K562 (cell line): ENCODE results near the gene PRRT1. TPM values are rescaled to one million over a fixed set of nuclear protein-coding genes. Genes with fewer than 3 reads are reported as not detected.

Experiments used
- ATAC-seq: fragments of 200-7000 bp; cut with Tn5 transposase; 3 replicates; pipeline ENCODE4 v1.9.1; 2020; ENCODE audit warnings: moderate library complexity
- BruUV-seq: library from RNA; stranded (reverse); fragments of 400-500 nt; replicated peaks from 2 replicates; lab custom pipeline; 2021; lab: Mats Ljungman, UMichigan
- CTCF ChIA-PET: fragments of 300-600 bp; formaldehyde crosslinking; extraction: SDS; loops from one replicate; lab custom pipeline; 2021; ENCODE audit warnings: low intra/inter-chr PET ratio; lab: Yijun Ruan, JAX
- POLR2A ChIA-PET: fragments of 300-600, 350-650 bp; sonication (Branson Sonifier 250); formaldehyde crosslinking; extraction: SDS; loops from one replicate; lab custom pipeline; 2021; ENCODE audit warnings: antibody characterized with exemption, inconsistent platforms; lab: Yijun Ruan, JAX
- DNase-seq, 4 experiments: peaks; one replicate each; pipeline versions ENCODE4 v3.0.0 to v3.0.0-alpha.2; 2011 to 2018; ENCODE audit warnings: low spot score in 3 of 4, mixed read lengths in 3 of 4; ENCODE audit errors: extremely low read depth in 1 of 4
- FAIRE-seq: peaks from 2 replicates; lab custom pipeline; 2011; peaks lifted over from hg19 to GRCh38; lab: Jason Lieb, UNC
- H2AFZ ChIP-seq: 2 replicates; pipeline ENCODE4 v1.6.0; 2011; ENCODE audit warnings: low read depth, low read length, control low read depth, inconsistent platforms
- H3K27ac ChIP-seq: fragments of 200-600 bp; 3 replicates; pipeline ENCODE4 v1.8.0; 2011; ENCODE audit warnings: low read depth, mild to moderate bottlenecking, control low read depth, inconsistent platforms, low read length, moderate library complexity, mixed read lengths; ENCODE audit errors: extremely low read depth
- H3K27me3 ChIP-seq, 2 experiments: fragments of 300-600 bp in 1 of 2; 2 replicates in 1 of 2; 3 replicates in 1 of 2; pipeline versions ENCODE4 v1.6.0 to v1.8.0; 2011; ENCODE audit warnings: inconsistent platforms in 2 of 2, low read length in 2 of 2, mild to moderate bottlenecking in 1 of 2, mixed read lengths in 1 of 2, moderate library complexity in 1 of 2; ENCODE audit not compliant: control insufficient read depth in 2 of 2, insufficient read depth in 2 of 2
- H3K36me3 ChIP-seq: fragments of 300-600 bp; 3 replicates; pipeline ENCODE4 v1.8.0; 2011; ENCODE audit warnings: mild to moderate bottlenecking, low read length, inconsistent platforms; ENCODE audit not compliant: control insufficient read depth, insufficient read depth
- H3K4me1 ChIP-seq, 2 experiments: fragments of 200-600 bp in 1 of 2; replicated peaks in 1 of 2; 2 replicates in 1 of 2; 3 replicates in 1 of 2; pipeline versions ENCODE4 v1.5.1 to v1.8.0; 2011; ENCODE audit warnings: inconsistent platforms in 2 of 2, low read length in 2 of 2, mild to moderate bottlenecking in 1 of 2, mixed read lengths in 1 of 2, moderate library complexity in 1 of 2; ENCODE audit not compliant: control insufficient read depth in 2 of 2, insufficient read depth in 2 of 2
- H3K4me2 ChIP-seq: 2 replicates; pipeline ENCODE4 v1.6.1; 2011; ENCODE audit warnings: low read length, control low read depth, inconsistent platforms, mixed read lengths; ENCODE audit not compliant: insufficient read depth
- H3K4me3 ChIP-seq: fragments of 200-600 bp; sonication (generic), shearing (Covaris generic); 2 replicates; pipeline ENCODE4 v1.5.1; 2016; ENCODE audit warnings: control low read depth, inconsistent platforms
- H3K79me2 ChIP-seq: fragments of 200-600 bp; 3 replicates; pipeline ENCODE4 v1.8.0; 2011; ENCODE audit warnings: low read length, inconsistent platforms; ENCODE audit not compliant: control insufficient read depth, insufficient read depth
- H3K9ac ChIP-seq, 2 experiments: 2 replicates each; pipeline versions ENCODE4 v1.6.0 to v1.6.1; 2011; ENCODE audit warnings: low read depth in 2 of 2, low read length in 2 of 2, control low read depth in 1 of 2, inconsistent platforms in 1 of 2, mild to moderate bottlenecking in 1 of 2, mixed read lengths in 1 of 2; ENCODE audit not compliant: insufficient read depth in 1 of 2
- H3K9me1 ChIP-seq: one replicate; pipeline ENCODE4 v1.6.0; 2011; ENCODE audit warnings: inconsistent platforms, mild to moderate bottlenecking, low read length, moderate library complexity; ENCODE audit not compliant: control insufficient read depth, insufficient read depth
- H3K9me3 ChIP-seq: replicated peaks from 2 replicates; pipeline ENCODE4 v1.5.1; 2011; ENCODE audit warnings: low read depth, low read length, inconsistent platforms; ENCODE audit not compliant: control insufficient read depth, insufficient read depth
- H4K20me1 ChIP-seq: replicated peaks from 2 replicates; pipeline ENCODE4 v1.6.1; 2011; ENCODE audit warnings: low read length, inconsistent platforms, mixed read lengths; ENCODE audit not compliant: control insufficient read depth, insufficient read depth
- ARID1B ChIP-seq: fragments of 450-650 bp; IDR thresholded peaks from 2 replicates; pipeline ENCODE4 v1.6.1; 2016; ENCODE audit warnings: antibody characterized with exemption, mild to moderate bottlenecking, inconsistent platforms
- BRCA1 ChIP-seq, 2 experiments: fragments of 450-650 bp in 1 of 2; sonication (generic) in 1 of 2; formaldehyde crosslinking in 1 of 2; IDR thresholded peaks; 2 replicates each; pipeline versions ENCODE4 v1.5.0 to v1.6.1; 2017 to 2020; ENCODE audit warnings: mild to moderate bottlenecking in 1 of 2, missing genetic modification reagents in 1 of 2
- DACH1 ChIP-seq: fragments of 450-650 bp; IDR thresholded peaks from 2 replicates; pipeline ENCODE4 v1.6.1; 2018; ENCODE audit not compliant: partially characterized antibody
- ETV5 ChIP-seq: sonication (generic); formaldehyde crosslinking; IDR thresholded peaks from 2 replicates; pipeline ENCODE4 v1.4.0; 2020; ENCODE audit warnings: low read depth, mild to moderate bottlenecking, missing genetic modification reagents
- HMG20A ChIP-seq: fragments of 450-650 bp; formaldehyde crosslinking; conservative IDR thresholded peaks from 2 replicates; pipeline ENCODE4 v1.4.0; 2020; ENCODE audit warnings: mild to moderate bottlenecking, mixed read lengths
- LARP7 ChIP-seq: fragments of 450-650 bp; IDR thresholded peaks from 2 replicates; pipeline ENCODE4 v1.6.1; 2016
- NCOA1 ChIP-seq: fragments of 450-650 bp; IDR thresholded peaks from 2 replicates; pipeline ENCODE4 v1.6.1; 2016; ENCODE audit warnings: low read depth
- NFYB ChIP-seq: IDR thresholded peaks from 2 replicates; pipeline ENCODE4 v1.6.1; 2011; ENCODE audit warnings: mild to moderate bottlenecking, moderate library complexity; ENCODE audit not compliant: insufficient read length; ENCODE audit errors: extremely low read depth
- NUFIP1 ChIP-seq: fragments of 450-650 bp; IDR thresholded peaks from 2 replicates; pipeline ENCODE4 v1.6.1; 2018; ENCODE audit not compliant: partially characterized antibody
- POLR3A ChIP-seq: IDR thresholded peaks from 2 replicates; pipeline ENCODE4 v1.6.1; 2011; ENCODE audit warnings: borderline replicate concordance, mild to moderate bottlenecking, moderate library complexity; ENCODE audit not compliant: insufficient read length, insufficient read depth; ENCODE audit errors: extremely low read depth
- TBP ChIP-seq: optimal IDR thresholded peaks from 2 replicates; pipeline ENCODE3; 2011; ENCODE audit warnings: low read depth, low read length, improper control_type of control experiment
- ZBED1 ChIP-seq: IDR thresholded peaks from 2 replicates; pipeline ENCODE4 v1.6.1; 2014
- ZFX ChIP-seq: sonication (generic); formaldehyde crosslinking; IDR thresholded peaks from 2 replicates; pipeline ENCODE4 v1.8.0; 2022; ENCODE audit warnings: mild to moderate bottlenecking, missing genetic modification reagents, moderate library complexity
- ZNF140 ChIP-seq: fragments of 250-450 bp; sonication (Bioruptor Pico); IDR thresholded peaks from 2 replicates; pipeline ENCODE4 v1.8.0; 2021; ENCODE audit warnings: moderate library complexity, mild to moderate bottlenecking, inconsistent platforms
- ZNF184 ChIP-seq: sonication (generic); formaldehyde crosslinking; IDR thresholded peaks from 2 replicates; pipeline ENCODE4 v1.5.0; 2020; ENCODE audit warnings: missing genetic modification reagents
- ZNF253 ChIP-seq: fragments of 250-450 bp; sonication (Bioruptor Pico); conservative IDR thresholded peaks from 2 replicates; pipeline ENCODE4 v1.6.1; 2021; ENCODE audit warnings: mild to moderate bottlenecking
- ZNF324 ChIP-seq: fragments of 250-450 bp; sonication (Bioruptor Pico); IDR thresholded peaks from 2 replicates; pipeline ENCODE4 v1.4.0; 2020; ENCODE audit warnings: mild to moderate bottlenecking
- ZNF57 ChIP-seq: fragments of 450-650 bp; formaldehyde crosslinking; IDR thresholded peaks from 2 replicates; pipeline ENCODE4 v1.4.0; 2020; ENCODE audit warnings: mild to moderate bottlenecking, moderate library complexity
- WGBS: fragments of 100-300 bp; shearing (Covaris generic); methylation state at CpG from one replicate; pipeline ENCODE4 v1.1.6; 2016; ENCODE audit warnings: low coverage, mixed read lengths; ENCODE audit not compliant: insufficient coverage; ENCODE audit errors: missing lambda C conversion rate; 5-methylcytosine and 5-hydroxymethylcytosine counted together
- in situ Hi-C: fragments of 300-500 bp; cut with MboI; formaldehyde crosslinking; loops from 4 replicates; pipeline ENCODE4 v1.15.0; 2018; ENCODE audit warnings: inconsistent platforms, mixed read lengths
- intact Hi-C: fragments of 100-400 bp; cut with micrococcal nuclease; formaldehyde crosslinking; loops from 2 replicates; pipeline ENCODE4 v1.14.2; 2022
- polyA plus RNA-seq, 8 experiments: library from polyadenylated mRNA; depleted of rRNA in 4 of 8; stranded (reverse) in 5 of 8; unstranded in 3 of 8; fragments of >200 nt; fragmentation: Nextera tagmentation in 2 of 8; fragmentation: Illumina TruSeq in 1 of 8; extraction: Ambion mirVana in 2 of 8; extraction: Trizol in 1 of 8; gene quantifications; 2 replicates each; pipeline versions ENCODE4 v1.2.1 to v1.2.3, GENCODE V29; 2011 to 2014; ENCODE audit warnings: inconsistent platforms in 1 of 8, missing spikeins in 1 of 8
- total RNA-seq, 7 experiments: library from RNA; depleted of rRNA in 6 of 7; stranded (reverse); fragments of >200 nt in 6 of 7; fragmentation: Illumina TruSeq in 2 of 7; extraction: Trizol in 2 of 7; gene quantifications; 2 replicates each; pipeline versions ENCODE4 v1.2.1 to v1.2.3, GENCODE V29; 2011 to 2021; ENCODE audit warnings: low replicate concordance in 1 of 7
- TF ChIP-seq, protein P1 (sequence below): IDR thresholded peaks from 2 replicates; pipeline ENCODE4 v1.6.1; 2016; ENCODE audit warnings: missing genetic modification characterization, missing compliant biosample characterization
- TF ChIP-seq, protein P2 (sequence below): fragments of 450-650 bp; IDR thresholded peaks from 2 replicates; pipeline ENCODE4 v1.6.1; 2016; ENCODE audit warnings: antibody characterized with exemption
- TF ChIP-seq, protein P3 (sequence below): sonication (generic); formaldehyde crosslinking; IDR thresholded peaks from 2 replicates; pipeline ENCODE4 v1.9.0; 2022; ENCODE audit warnings: mild to moderate bottlenecking, missing genetic modification reagents
- TF ChIP-seq, protein P4 (sequence below): fragments of 250-450 bp; sonication (Bioruptor Pico); IDR thresholded peaks from 2 replicates; pipeline ENCODE4 v1.6.1; 2021; ENCODE audit warnings: mild to moderate bottlenecking

PRRT1 gene
- total and polyA plus RNA-seq, 9 of the 15 experiments (the other 6 are each of a cell fraction or from before 2014, with no cell fraction given): 0.14 to 3.5 (median 0.41) TPM

DNA sequence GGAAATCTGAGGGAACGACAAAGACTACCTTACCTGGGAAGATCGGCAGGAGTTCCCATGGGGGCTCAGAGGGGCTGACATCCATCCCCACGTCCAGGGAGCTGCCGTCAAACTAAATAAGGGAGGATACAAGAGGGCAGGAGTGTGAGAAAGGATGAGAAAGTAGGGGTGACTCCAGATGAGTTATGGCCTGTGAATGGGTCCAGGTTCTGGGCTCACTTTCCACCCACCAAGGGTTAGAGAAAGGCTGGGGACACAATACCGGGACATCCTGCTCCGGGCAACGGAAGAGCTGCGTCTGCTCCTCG lies 24.4 kb downstream of the PRRT1 start:
- intact Hi-C loops: no loop called here
- POLR2A ChIA-PET: interaction anchor here (0.8 to 3.9 kb wide), 7 partner anchors 9 to 77 kb away, joined by 3 to 20 read pairs (median 7); partner anchors contain the start of gene RNF5
- Histone ChIP-seq H3K4me2 (peak overlapping the region; percentile 99), H3K9me3 (no peaks in the 10 kb centered on the region), H3K9me1 (no peaks in the 10 kb centered on the region), H4K20me1 (no peaks in the 10 kb centered on the region), H3K27ac (peak overlapping the region; percentile 86), H3K36me3 (peaks cover 42% of the 10 kb centered on the region; the same call in 2 of the 3 replicates), H3K4me1 (peaks cover 30 to 32% of the 10 kb centered on the region in 2 experiments), H3K4me3 (peak overlapping the region; percentile 91), H3K79me2 (peaks cover 39% of the 10 kb centered on the region), H3K27me3 (no peaks in the 10 kb centered on the region), H3K9ac (peak overlapping the region; percentile 90 to 94), H2AFZ (peak overlapping the region; percentile 94; the same call in 1 of the 2 replicates)
- ATAC-seq (no peak), DNase-seq (no peak), FAIRE-seq (no peak)
- BruUV-seq: no TSS peak
- CTCF ChIA-PET: no interaction called here
- in situ Hi-C loops: no loop called here
- WGBS: 3% methylated on average over 9 of the region's 9 CpGs
- TF ChIP-seq ZNF324: no peak
- no peak for TF ChIP-seq POLR3A
- TF ChIP-seq ARID1B: no peak
- no peak for TF ChIP-seq ZNF57 (CRISPR knock-in tag)
- no peak for TF ChIP-seq TBP
- TF ChIP-seq ETV5 (CRISPR knock-in tag): 0 out of 2 replicates have a peak, but pooled peaks have one; percentile 4
- no peak for TF ChIP-seq NUFIP1
- TF ChIP-seq, protein P1, sequence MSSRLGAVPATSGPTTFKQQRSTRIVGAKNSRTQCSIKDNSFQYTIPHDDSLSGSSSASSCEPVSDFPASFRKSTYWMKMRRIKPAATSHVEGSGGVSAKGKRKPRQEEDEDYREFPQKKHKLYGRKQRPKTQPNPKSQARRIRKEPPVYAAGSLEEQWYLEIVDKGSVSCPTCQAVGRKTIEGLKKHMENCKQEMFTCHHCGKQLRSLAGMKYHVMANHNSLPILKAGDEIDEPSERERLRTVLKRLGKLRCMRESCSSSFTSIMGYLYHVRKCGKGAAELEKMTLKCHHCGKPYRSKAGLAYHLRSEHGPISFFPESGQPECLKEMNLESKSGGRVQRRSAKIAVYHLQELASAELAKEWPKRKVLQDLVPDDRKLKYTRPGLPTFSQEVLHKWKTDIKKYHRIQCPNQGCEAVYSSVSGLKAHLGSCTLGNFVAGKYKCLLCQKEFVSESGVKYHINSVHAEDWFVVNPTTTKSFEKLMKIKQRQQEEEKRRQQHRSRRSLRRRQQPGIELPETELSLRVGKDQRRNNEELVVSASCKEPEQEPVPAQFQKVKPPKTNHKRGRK (tag): no peak
- TF ChIP-seq ZNF253 (CRISPR knock-in tag): no peak
- TF ChIP-seq DACH1: no peak
- TF ChIP-seq ZBED1: no peak
- TF ChIP-seq, protein P2, sequence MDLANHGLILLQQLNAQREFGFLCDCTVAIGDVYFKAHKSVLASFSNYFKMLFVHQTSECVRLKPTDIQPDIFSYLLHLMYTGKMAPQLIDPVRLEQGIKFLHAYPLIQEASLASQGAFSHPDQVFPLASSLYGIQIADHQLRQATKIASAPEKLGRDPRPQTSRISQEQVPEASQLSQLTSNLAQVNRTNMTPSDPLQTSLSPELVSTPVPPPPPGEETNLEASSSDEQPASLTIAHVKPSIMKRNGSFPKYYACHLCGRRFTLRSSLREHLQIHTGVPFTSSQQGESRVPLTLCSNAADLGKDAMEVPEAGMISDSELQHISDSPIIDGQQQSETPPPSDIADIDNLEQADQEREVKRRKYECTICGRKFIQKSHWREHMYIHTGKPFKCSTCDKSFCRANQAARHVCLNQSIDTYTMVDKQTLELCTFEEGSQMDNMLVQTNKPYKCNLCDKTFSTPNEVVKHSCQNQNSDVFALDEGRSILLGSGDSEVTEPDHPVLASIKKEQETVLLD: no peak
- no peak for TF ChIP-seq LARP7
- no peak for TF ChIP-seq NCOA1
- no peak for TF ChIP-seq NFYB
- no peak for TF ChIP-seq ZNF140 (CRISPR knock-in tag)
- 0 out of 2 replicates have a peak, but pooled peaks have one; percentile 8 for TF ChIP-seq ZFX (CRISPR knock-in tag)
- TF ChIP-seq HMG20A (CRISPR knock-in tag): no peak
- no peak for TF ChIP-seq BRCA1 (IDR thresholded peaks at IDR 0.05)
- TF ChIP-seq BRCA1 (CRISPR knock-in tag; IDR thresholded peaks at IDR 0.05): no peak
- TF ChIP-seq ZNF184: no peak
- TF ChIP-seq, protein P3, sequence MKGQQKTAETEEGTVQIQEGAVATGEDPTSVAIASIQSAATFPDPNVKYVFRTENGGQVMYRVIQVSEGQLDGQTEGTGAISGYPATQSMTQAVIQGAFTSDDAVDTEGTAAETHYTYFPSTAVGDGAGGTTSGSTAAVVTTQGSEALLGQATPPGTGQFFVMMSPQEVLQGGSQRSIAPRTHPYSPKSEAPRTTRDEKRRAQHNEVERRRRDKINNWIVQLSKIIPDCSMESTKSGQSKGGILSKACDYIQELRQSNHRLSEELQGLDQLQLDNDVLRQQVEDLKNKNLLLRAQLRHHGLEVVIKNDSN: peak; percentile 24; the same call in 1 of the 2 replicates
- TF ChIP-seq, protein P4, sequence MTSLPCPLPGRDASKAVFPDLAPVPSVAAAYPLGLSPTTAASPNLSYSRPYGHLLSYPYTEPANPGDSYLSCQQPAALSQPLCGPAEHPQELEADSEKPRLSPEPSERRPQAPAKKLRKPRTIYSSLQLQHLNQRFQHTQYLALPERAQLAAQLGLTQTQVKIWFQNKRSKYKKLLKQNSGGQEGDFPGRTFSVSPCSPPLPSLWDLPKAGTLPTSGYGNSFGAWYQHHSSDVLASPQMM (CRISPR knock-in tag): no peak
